ENCODE measurements around the gene MIB2.

DNA sequence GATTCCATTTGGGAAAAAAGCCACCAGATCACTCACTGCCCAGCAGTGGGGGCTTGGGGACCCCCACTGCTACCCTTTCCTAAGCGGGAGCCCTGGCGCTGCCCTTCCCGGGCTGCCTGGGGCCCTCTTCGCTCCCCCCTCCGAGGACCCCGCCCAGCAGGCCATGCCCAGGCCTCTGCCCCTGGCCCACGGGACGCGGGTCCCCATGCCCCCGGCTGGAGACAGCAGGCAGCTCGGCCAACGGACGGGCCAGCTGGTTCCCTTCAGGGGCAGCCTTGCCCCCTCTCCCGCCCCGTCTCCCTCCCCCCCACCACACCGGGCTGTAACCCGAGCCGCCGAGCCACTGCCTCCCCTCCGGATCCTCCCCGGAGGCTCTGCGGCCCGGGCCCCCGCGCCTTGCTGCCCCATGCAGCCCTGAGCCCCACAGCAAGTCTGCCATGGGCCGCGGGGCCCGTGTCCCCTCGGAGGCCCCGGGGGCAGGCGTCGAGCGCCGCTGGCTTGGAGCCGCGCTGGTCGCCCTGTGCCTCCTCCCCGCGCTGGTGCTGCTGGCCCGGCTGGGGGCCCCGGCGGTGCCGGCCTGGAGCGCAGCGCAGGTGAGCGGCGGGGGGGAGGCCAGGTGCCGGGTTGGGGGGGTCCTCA, 16.6 kb downstream of the MIB2 start, which contains the start of gene MMP23B:
- TF ChIP-seq, protein P1, sequence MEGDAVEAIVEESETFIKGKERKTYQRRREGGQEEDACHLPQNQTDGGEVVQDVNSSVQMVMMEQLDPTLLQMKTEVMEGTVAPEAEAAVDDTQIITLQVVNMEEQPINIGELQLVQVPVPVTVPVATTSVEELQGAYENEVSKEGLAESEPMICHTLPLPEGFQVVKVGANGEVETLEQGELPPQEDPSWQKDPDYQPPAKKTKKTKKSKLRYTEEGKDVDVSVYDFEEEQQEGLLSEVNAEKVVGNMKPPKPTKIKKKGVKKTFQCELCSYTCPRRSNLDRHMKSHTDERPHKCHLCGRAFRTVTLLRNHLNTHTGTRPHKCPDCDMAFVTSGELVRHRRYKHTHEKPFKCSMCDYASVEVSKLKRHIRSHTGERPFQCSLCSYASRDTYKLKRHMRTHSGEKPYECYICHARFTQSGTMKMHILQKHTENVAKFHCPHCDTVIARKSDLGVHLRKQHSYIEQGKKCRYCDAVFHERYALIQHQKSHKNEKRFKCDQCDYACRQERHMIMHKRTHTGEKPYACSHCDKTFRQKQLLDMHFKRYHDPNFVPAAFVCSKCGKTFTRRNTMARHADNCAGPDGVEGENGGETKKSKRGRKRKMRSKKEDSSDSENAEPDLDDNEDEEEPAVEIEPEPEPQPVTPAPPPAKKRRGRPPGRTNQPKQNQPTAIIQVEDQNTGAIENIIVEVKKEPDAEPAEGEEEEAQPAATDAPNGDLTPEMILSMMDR (IDR thresholded peaks at IDR 0.05) = no peak
- TF ChIP-seq POLR2A (IDR thresholded peaks at IDR 0.05) = no peak
